HG02852 (cell line): ENCODE results near the gene LIN7B.
A peak's percentile ranks its signal among the peaks of the same experiment; 100 is the strongest.
"Not testable (repeated sequence)": the region's sequence is repeated elsewhere in the genome, so short reads cannot be mapped to it uniquely, and the experiment has no call there.

ENCODE experiments used
- ATAC-seq: cut with Tn5 transposase; IDR thresholded peaks from one replicate; pipeline ENCODE4 v1.9.1; 2021; ENCODE audit warnings: mild to moderate bottlenecking, moderate library complexity; ENCODE audit not compliant: unreplicated experiment

Gene LIN7B, protein sequence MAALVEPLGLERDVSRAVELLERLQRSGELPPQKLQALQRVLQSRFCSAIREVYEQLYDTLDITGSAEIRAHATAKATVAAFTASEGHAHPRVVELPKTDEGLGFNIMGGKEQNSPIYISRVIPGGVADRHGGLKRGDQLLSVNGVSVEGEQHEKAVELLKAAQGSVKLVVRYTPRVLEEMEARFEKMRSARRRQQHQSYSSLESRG

GRCh38 chr19:49113762-49114629 lies at the start of gene LIN7B:
Gene LIN7B, plus strand, starts transcription at chr19:49114370. Its CDS starts 35 bp downstream, at chr19:49114405.
- peak; percentile 42 for ATAC-seq

DNA sequence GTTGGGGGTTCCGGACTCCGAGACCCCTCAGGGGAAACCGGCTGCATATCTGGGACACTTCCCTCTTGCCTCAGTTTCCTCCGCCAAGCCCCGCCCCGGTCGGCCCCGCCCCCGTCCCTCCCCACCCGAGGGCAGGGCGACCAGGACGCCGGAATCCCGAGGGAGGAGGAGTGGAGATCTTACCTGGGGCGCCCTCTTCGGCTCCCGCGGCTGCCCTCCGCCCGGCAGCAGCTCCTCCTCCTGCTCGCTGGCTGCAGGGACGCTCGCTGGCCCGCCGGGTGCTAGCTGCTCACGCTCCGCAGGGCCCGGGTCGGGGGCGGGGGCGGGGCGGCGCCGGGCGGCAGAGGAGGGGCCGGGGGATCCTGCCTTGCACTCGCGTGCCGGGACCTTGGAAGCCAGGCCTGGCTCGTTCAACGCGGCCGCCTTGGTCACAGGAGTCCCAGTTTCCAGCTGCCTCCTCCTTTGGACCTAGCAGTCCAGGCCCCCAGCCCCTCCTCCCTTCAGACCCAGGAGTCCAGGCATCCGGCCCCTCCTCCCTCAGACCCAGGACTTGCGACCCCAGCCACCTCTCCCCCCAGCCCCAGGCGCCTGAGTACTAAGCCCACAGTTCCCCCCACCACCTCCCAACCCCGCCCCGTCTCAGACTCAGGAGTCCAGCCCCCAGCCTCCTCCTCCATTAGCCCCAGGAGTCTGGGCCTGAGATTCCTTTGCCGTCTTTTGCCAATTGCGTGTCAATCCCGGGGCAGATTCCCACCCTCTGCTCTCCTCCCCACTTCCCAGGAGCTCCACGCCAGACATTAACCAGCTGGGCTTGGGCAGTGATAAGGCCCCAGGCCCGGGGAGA lies 49.2 kb upstream of the LIN7B start, which contains the start of gene NTF4:
NTF4 (minus strand) TSS at position 51 of the 844 bp plus-strand sequence. CDS start 2,821 bp downstream, outside the sequence.
- no peak for ATAC-seq

- no peak for ATAC-seq
These were observed 48.2 kb upstream of the LIN7B start for GRCh38 chr19:49065905-49066512.

DNA sequence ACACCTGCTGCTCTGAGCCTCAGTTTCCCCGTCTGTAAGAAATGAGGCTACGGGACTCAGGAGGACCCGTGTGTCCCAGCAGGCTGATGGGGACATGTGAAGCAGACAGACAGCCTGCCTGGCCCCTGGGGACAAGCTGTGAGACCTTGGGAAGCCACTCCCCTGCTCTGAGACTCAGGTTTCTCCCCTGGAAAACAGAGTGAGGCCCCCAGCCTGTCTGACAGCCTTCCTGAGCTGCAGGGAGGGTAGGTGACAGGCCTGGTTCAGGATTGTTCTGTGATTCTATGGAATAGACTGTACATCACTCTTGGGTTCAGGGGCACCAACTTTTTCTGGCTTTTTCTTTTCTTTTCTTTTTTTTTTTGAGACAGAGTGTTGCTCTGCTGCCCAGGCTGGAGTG lies 46.6 kb upstream of the LIN7B start:
- no peak for ATAC-seq

GRCh38 chr19:49069026-49069425 lies 45.1 kb upstream of the LIN7B start:
- no peak for ATAC-seq

- no peak for ATAC-seq
These were observed 43.8 kb upstream of the LIN7B start for GRCh38 chr19:49070416-49070815.

- ATAC-seq, result no peak
These were observed 42.2 kb upstream of the LIN7B start for GRCh38 chr19:49071860-49072547.

GRCh38 chr19:49073514-49074378 lies 40.4 kb upstream of the LIN7B start:
- ATAC-seq, result no peak

GRCh38 chr19:49074869-49075268 lies 39.3 kb upstream of the LIN7B start:
- not testable (repeated sequence) for ATAC-seq

DNA sequence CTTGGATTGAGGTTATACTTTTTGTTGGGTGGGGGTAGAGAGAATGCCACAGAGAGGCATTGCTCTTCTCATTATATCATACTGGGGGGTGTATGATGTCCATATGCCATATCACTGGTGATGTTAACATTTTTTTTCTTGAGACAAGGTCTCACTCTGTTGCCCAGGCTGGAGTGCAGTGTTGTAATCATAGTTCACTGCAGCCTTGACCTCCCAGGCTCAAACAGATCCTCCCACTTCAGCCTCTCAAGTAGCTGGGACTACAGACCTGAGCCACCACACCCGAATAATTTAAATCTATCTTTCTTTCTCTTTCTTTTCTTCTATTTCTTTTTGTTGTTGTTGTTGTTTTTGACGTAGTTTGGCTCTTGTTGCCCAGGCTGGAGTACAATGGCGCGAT lies 33.8 kb upstream of the LIN7B start:
- ATAC-seq, result no peak

GRCh38 chr19:49081273-49081672 lies 32.9 kb upstream of the LIN7B start:
- ATAC-seq, result no peak

DNA sequence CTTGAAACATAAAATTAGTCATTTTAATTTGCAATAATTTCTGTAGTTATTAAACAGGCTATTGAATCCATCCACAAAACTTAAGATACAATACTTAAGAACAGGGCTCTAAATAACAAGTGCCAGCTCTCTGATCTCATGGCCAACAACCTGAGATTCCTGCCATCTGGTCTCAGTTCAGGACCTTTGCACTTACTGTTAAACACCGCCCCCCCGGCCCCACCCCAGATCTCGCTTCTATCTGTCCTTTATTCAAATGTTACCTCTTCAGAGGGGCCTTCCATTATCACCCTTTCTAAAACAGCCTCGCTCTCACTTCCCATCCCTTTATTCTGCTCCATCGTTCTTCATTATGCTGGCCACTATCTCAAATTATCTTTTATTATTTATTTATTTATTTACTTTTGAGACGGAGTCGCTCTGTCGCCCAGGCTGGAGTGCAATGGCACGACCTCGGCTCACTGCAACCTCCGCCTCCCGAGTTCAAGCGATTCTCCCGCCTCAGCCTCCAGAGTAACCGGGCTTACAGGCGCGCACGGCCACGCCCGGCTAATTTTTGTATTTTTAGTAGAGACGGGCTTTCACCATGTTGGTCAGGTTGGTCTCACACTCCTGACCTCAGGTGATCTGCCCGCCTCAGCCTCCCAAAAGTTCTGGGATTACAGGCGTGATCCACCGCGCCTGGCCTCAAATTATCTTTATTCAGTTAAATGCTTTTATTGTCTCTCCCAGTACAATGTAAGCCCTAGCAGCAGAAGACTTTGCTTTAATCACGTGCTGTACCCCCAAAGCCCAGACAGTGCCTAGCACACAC lies 29.8 kb upstream of the LIN7B start:
- no peak for ATAC-seq

DNA sequence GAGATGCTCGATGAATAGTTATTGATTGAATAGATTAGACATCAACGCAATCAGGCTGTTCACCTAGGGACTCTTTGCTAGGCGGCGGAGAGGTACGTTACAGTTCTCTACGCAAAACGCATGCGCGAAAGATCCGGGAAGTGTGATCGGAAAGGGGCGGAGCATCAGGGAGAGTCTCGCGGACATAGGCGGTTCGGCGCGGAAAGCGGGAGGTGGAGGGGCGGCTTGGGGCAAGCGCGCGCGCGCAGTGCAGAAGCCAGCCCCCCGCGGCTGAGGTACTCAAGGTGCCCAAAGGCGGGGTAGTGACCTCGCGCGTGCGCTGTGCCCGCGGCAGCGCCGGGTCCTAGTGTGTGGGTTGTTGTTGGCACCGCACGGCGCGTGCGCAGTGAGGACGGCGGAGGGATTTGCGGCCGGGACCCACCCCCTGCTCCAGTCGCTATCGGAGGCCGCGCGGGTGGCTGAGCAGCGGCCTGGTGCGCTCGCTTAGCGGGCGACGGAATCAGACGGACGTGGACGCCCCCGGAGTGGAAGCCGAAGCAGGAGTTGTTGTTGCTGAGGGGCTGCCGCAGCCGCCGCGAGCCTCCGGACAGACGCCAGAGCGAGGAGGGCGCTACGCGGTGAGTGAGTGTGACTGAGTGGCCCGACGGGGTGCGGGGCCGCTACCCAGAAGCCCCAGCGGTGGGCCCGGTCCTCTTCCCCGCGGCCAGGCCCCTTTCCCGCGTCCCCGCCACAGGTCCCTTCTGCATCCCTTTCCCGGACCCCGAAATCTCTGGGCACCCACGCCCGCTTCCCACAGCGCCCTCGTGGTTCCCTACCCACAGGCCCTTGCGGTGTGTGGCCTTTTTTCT lies 28.9 kb upstream of the LIN7B start, which contains the start of gene SNRNP70:
SNRNP70 (plus strand) TSS at position 432 of the 848 bp plus-strand sequence. CDS start 964 bp downstream, outside the sequence.
- peak; percentile 82 for ATAC-seq

DNA sequence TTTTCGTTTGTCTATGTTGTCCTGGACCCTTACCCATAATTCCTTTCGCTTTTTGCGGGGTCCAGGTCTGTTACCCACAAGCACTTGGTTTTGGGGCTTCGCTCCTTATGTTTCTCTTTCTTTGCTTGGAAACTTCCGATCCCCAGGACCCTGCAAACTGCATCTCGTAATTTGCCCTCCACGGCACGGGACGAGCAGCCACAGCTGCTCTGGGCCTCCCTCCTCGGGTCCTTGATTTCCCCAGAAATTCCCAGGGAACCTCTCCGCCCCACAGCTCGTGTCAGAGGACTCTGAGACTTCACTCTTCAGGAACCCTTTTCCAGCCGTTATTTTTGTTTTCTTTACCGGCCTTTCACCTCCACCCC lies 28.3 kb upstream of the LIN7B start:
- peak; percentile 2 for ATAC-seq

DNA sequence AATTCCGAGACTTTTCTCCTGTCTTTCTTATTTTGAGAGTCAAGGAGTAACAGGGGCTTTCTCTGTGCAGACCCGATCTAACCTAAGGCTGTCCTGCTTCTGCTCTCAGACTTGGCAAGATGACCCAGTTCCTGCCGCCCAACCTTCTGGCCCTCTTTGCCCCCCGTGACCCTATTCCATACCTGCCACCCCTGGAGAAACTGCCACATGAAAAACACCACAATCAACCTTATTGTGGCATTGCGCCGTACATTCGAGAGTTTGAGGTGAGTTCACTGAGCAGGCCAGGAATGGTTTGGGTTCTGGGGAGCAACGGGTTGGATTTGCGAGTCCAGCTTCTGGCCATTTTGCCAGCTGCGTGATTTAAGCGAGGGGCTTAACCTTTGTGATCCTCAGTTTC lies 27.9 kb upstream of the LIN7B start:
- no peak for ATAC-seq

DNA sequence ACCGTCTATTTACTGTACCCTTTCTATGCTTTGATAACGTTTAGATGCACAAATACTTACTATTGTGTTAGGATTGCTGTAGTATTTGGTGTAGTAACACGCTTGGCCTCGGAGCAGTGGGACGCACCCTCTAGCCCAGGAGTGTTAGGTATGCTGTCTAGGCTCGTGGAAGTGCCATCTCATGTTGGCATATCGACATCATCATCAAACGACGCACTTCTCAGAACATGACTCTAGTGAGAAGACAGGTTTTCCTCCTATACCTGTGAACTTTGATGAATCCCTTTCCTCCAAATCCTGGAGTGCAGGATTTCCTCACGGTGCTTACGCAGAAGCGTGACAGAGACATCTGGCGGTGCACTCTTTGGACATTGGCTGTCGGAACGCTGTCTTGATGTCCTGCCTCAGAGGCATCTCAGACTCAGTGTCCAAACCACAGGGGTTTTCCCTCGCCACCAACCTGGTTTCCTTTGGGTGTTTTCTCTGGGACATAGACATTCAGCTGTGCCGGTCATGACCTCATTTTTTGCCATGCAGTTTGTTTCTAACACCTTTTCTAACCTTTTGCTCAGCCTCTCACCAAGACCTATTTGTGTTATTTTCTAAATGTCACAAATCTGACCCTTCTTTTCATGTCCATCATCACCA lies 22.7 kb upstream of the LIN7B start:
- no peak for ATAC-seq

DNA sequence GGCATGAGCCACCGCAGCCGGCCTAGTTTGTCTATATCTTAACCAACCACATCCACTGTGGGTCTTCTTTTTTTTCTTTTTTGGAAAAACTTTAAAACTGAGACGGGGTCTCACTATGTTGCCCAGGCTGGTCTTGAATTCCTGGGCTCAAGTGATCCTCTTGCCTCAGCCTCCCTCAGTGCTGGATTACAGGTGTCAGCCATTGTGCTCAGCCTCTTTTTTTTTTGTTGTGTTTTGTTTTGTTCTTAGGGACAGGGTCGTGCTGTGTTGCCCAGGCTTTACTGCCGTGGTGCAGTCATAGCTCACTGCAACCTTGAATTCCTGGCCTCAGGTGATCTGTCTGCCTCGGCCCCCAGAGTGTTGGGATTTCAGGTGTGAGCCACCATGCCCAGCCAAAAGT lies 21.5 kb upstream of the LIN7B start:
- ATAC-seq, result no peak
